ENCODE data around the gene INHA.

INHA gene

GRCh38 chr2:219559156-219559915, 12.8 kb upstream of the INHA start:
- DNase-seq (ENCODE audit: low spot score), result no peak

GRCh38 chr2:219560037-219560892, 11.8 kb upstream of the INHA start:
- DNase-seq (ENCODE audit: low spot score), result no peak

- DNase-seq (ENCODE audit: low spot score), result no peak
Observed at GRCh38 chr2:219560893-219561178, 11.3 kb upstream of the INHA start.

GRCh38 chr2:219561179-219562048, 10.7 kb upstream of the INHA start:
- no peak for DNase-seq (ENCODE audit: low spot score)

- no peak for DNase-seq (ENCODE audit: low spot score)
Observed at GRCh38 chr2:219562049-219563020, 9.8 kb upstream of the INHA start.

GRCh38 chr2:219563271-219563928, 8.7 kb upstream of the INHA start:
- DNase-seq (ENCODE audit: low spot score), result no peak

- DNase-seq (ENCODE audit: low spot score), result no peak
Observed at GRCh38 chr2:219565130-219566080, 6.7 kb upstream of the INHA start.

- no peak for DNase-seq (ENCODE audit: low spot score)
Observed at GRCh38 chr2:219566640-219567039, 5.5 kb upstream of the INHA start.

- no peak for DNase-seq (ENCODE audit: low spot score)
Observed at GRCh38 chr2:219567131-219567530, 5.0 kb upstream of the INHA start.

GRCh38 chr2:219567791-219568361, 4.2 kb upstream of the INHA start:
- no peak for DNase-seq (ENCODE audit: low spot score)

- DNase-seq (ENCODE audit: low spot score), result no peak
Observed at GRCh38 chr2:219569041-219569440, 3.1 kb upstream of the INHA start.

- no peak for DNase-seq (ENCODE audit: low spot score)
Observed at GRCh38 chr2:219569635-219570034, 2.5 kb upstream of the INHA start.

GRCh38 chr2:219570194-219570923, 1.8 kb upstream of the INHA start:
- DNase-seq (ENCODE audit: low spot score), result no peak

GRCh38 chr2:219570924-219571310, 1.2 kb upstream of the INHA start:
- no peak for DNase-seq (ENCODE audit: low spot score)

GRCh38 chr2:219571311-219572236, 536 bp upstream of the INHA start, which contains the start of gene OBSL1:
OBSL1 (minus strand) TSS chr2:219571539; CDS start chr2:219571232, 307 bp downstream.
- peak; percentile 88 for DNase-seq (ENCODE audit: low spot score)

GRCh38 chr2:219573166-219573565, 1.1 kb downstream of the INHA start:
- no peak for DNase-seq (ENCODE audit: low spot score)

All from left forelimb (tissue), 1 donor.